ENCODE data around the gene KLK3.

GRCh38 chr19:50843205-50843604 lies 11.5 kb upstream of the KLK3 start:
- TF ChIP-seq EZH2 (IDR thresholded peaks at IDR 0.05) (no peak), FOSL1 (IDR thresholded peaks at IDR 0.05; ENCODE audit: low read depth) (no peak), YY1 (IDR thresholded peaks at IDR 0.05; ENCODE audit: extremely low read depth, insufficient replicate concordance, low read depth, low read length) (no peak), CTCF (IDR thresholded peaks at IDR 0.05 in 2 of 3, conservative IDR thresholded peaks at IDR 0.05 in 1 of 3; ENCODE audit: borderline replicate concordance in 1 of 3, insufficient read depth in 1 of 3, low read depth in 2 of 3, low read length in 2 of 3) (no peak)
